Umbilical cord (tissue), 2 donors: ENCODE data around the gene UBAC1. TPM values are rescaled to one million over a fixed set of nuclear protein-coding genes. Genes with fewer than 3 reads are reported as not detected.
A peak's percentile ranks its signal among the peaks of the same experiment; 100 is the strongest.
"Not testable (repeated sequence)": the region's sequence is repeated elsewhere in the genome, so short reads cannot be mapped to it uniquely, and the experiment has no call there.

ENCODE experiments used
- DNase-seq: peaks from one replicate; pipeline ENCODE4 v3.0.0-alpha.2; 2015; ENCODE audit warnings: low spot score
- total RNA-seq: library from RNA; depleted of rRNA; stranded (reverse); fragments of >200 nt; gene quantifications from one replicate; pipeline ENCODE4 v1.2.3, GENCODE V29; 2014; ENCODE audit warnings: low replicate concordance; ENCODE audit not compliant: insufficient read depth

Gene UBAC1
- total RNA-seq, 1 donor from 2014 or later, result 29.1 TPM

- no peak for DNase-seq
Measured at GRCh38 chr9:135978642-135979546, 17.7 kb upstream of the UBAC1 start.

- DNase-seq, result peak; percentile 33
Measured at GRCh38 chr9:135976944-135977343, 15.8 kb upstream of the UBAC1 start.

- DNase-seq, result peak; percentile 59
Measured at GRCh38 chr9:135976531-135976930, 15.4 kb upstream of the UBAC1 start.

GRCh38 chr9:135975834-135976233 is 14.7 kb upstream of the UBAC1 start:
- DNase-seq, result no peak

- no peak for DNase-seq
Measured at GRCh38 chr9:135974220-135974573, 13.0 kb upstream of the UBAC1 start.

- no peak for DNase-seq
Measured at GRCh38 chr9:135973277-135974219, 12.4 kb upstream of the UBAC1 start.

GRCh38 chr9:135971892-135972291 is 10.7 kb upstream of the UBAC1 start:
- no peak for DNase-seq

- DNase-seq, result no peak
Measured at GRCh38 chr9:135971111-135971766, 10.1 kb upstream of the UBAC1 start.

- DNase-seq, result no peak
Measured at GRCh38 chr9:135970128-135970815, 9.1 kb upstream of the UBAC1 start.

- DNase-seq, result no peak
Measured at GRCh38 chr9:135969064-135969683, 8.0 kb upstream of the UBAC1 start.

- no peak for DNase-seq
Measured at GRCh38 chr9:135968601-135969000, 7.4 kb upstream of the UBAC1 start.

- DNase-seq, result no peak
Measured at GRCh38 chr9:135968083-135968476, 6.9 kb upstream of the UBAC1 start.

- DNase-seq, result not testable (repeated sequence)
Measured at GRCh38 chr9:135966916-135967260, 5.7 kb upstream of the UBAC1 start.

GRCh38 chr9:135965124-135965756 is 4.1 kb upstream of the UBAC1 start:
- DNase-seq, result no peak

GRCh38 chr9:135963938-135964337 is 2.8 kb upstream of the UBAC1 start:
- no peak for DNase-seq

GRCh38 chr9:135963338-135963737 is 2.2 kb upstream of the UBAC1 start:
- DNase-seq, result no peak

- DNase-seq, result no peak
Measured at GRCh38 chr9:135962696-135963307, 1.6 kb upstream of the UBAC1 start.

- DNase-seq, result no peak
Measured at GRCh38 chr9:135961811-135962695, 880 bp upstream of the UBAC1 start.
